Measurements from ENCODE around the gene FASTKD1. TPM values are rescaled to one million over a fixed set of nuclear protein-coding genes. Genes with fewer than 3 reads are reported as not detected.

Gene FASTKD1
- total and polyA plus RNA-seq, 2 donors (not counting 1 experiment from before 2014, with no cell fraction given) = 8.5 to 31.0 TPM

DNA sequence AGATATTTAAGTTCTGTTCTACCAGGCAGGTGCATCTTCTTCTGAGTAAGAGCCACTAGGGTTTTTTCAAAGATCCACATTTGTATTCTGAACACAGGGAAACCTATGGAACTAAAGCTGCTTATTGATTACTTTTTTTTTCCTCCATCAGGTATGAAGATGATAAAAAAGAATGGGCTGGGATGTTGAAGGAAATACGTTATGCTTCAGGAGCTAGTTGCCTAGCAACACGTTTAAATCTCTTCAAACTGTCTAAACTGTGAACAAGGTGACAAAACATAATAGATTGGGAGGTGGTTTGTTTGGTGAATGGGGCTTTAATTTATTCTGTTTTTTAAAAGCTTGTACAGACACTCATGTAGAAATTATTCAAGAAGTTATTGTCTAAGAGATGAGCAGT lies 48.2 kb downstream of the FASTKD1 start:
- no peak overlapping the region for H3K4me3 ChIP-seq (ENCODE audit: control extremely low read depth in 1 of 5, extremely low read depth in 1 of 5, insufficient read depth in 1 of 5, low read depth in 2 of 5, low read length in 4 of 5)
- H3K4me2 ChIP-seq (replicated peaks; ENCODE audit: low read depth, low read length, poor library complexity, severe bottlenecking) = no peak overlapping the region
- Mint-ChIP-seq H3K27me3 (no peaks in the 10 kb centered on the region), H3K4me1 (no peaks in the 10 kb centered on the region), H3K4me3 (no peak overlapping the region), H3K27ac (no peak overlapping the region), H3K9me3 (ENCODE audit: insufficient read depth) (no peaks in the 10 kb centered on the region)
- H3K9me3 ChIP-seq (ENCODE audit: control extremely low read depth in 1 of 3, control insufficient read depth in 2 of 3, insufficient read depth in 1 of 3, low read length in 2 of 3) = no peaks in the 10 kb centered on the region
- TF ChIP-seq, protein P1, sequence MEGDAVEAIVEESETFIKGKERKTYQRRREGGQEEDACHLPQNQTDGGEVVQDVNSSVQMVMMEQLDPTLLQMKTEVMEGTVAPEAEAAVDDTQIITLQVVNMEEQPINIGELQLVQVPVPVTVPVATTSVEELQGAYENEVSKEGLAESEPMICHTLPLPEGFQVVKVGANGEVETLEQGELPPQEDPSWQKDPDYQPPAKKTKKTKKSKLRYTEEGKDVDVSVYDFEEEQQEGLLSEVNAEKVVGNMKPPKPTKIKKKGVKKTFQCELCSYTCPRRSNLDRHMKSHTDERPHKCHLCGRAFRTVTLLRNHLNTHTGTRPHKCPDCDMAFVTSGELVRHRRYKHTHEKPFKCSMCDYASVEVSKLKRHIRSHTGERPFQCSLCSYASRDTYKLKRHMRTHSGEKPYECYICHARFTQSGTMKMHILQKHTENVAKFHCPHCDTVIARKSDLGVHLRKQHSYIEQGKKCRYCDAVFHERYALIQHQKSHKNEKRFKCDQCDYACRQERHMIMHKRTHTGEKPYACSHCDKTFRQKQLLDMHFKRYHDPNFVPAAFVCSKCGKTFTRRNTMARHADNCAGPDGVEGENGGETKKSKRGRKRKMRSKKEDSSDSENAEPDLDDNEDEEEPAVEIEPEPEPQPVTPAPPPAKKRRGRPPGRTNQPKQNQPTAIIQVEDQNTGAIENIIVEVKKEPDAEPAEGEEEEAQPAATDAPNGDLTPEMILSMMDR (IDR thresholded peaks at IDR 0.05) = no peak
- TF ChIP-seq EZH2 (IDR thresholded peaks at IDR 0.05; ENCODE audit: borderline replicate concordance, insufficient read depth, low read depth, low read length, poor library complexity, severe bottlenecking) = no peak
- H3K27ac ChIP-seq (ENCODE audit: low read length in 2 of 2) = no peak overlapping the region
- no peaks in the 10 kb centered on the region for H3K4me1 ChIP-seq (ENCODE audit: control insufficient read depth in 2 of 2, insufficient read depth in 2 of 2, low read length in 2 of 2)
- WGBS (ENCODE audit: insufficient coverage) = no CpG with 5 or more reads among the region's 2 CpGs
- intact Hi-C loops (cut with micrococcal nuclease) = no loop called here
- no peaks in the 10 kb centered on the region for H4K20me1 ChIP-seq (ENCODE audit: control insufficient read depth, insufficient read depth, low read length, poor library complexity, severe bottlenecking)
- no peaks in the 10 kb centered on the region for H3K79me2 ChIP-seq (ENCODE audit: control insufficient read depth, insufficient read depth, low read length)
- H2AFZ ChIP-seq (ENCODE audit: insufficient read depth, low read depth, low read length, poor library complexity, severe bottlenecking) = no peak overlapping the region
- no peaks in the 10 kb centered on the region for H3K27me3 ChIP-seq (replicated peaks in 1 of 4; ENCODE audit: control extremely low read depth in 1 of 4, control insufficient read depth in 3 of 4, insufficient read depth in 4 of 4, low read length in 3 of 4)
- DNase-seq = no peak
- POLR2A ChIA-PET = no interaction called here
- H3K36me3 ChIP-seq (replicated peaks in 1 of 2; ENCODE audit: control extremely low read depth in 1 of 2, control insufficient read depth in 1 of 2, extremely low read depth in 1 of 2, insufficient read depth in 2 of 2, low read length in 1 of 2) = peaks cover 0 to 1% of the 10 kb centered on the region in 2 experiments
- no peak for ATAC-seq (ENCODE audit: low read depth)
- CTCF ChIA-PET = interaction anchor here (1.0 kb wide), 1 partner anchor 274 kb away, joined by 3 read pairs; the partner anchor contains the start of gene SSB
- no peak overlapping the region for H3K9ac ChIP-seq (ENCODE audit: low read length)

DNA sequence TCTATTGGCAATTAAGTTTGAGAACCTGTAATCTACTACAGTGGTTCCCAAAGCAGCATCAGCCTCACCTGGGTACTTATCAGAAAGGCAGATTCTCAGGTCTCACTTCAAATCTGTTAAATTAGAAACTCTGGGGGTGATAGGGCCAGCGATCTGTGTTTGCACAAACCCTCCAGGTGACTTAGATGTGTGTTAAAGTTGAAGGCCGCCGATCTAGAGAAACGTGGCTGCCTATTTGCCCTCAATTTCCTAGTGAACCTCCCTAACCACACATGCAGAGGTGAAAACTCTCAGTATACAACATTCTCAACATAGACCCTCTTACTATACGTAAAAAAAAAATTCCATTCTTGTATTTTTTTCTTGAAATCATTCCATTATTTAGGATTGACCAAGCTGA lies 50.0 kb downstream of the FASTKD1 start:
- Histone ChIP-seq H4K20me1 (ENCODE audit: control insufficient read depth, insufficient read depth, low read length, poor library complexity, severe bottlenecking) (no peaks in the 10 kb centered on the region), H3K4me1 (ENCODE audit: control insufficient read depth in 2 of 2, insufficient read depth in 2 of 2, low read length in 2 of 2) (no peaks in the 10 kb centered on the region), H3K27me3 (replicated peaks in 1 of 4; ENCODE audit: control extremely low read depth in 1 of 4, control insufficient read depth in 3 of 4, insufficient read depth in 4 of 4, low read length in 3 of 4) (no peaks in the 10 kb centered on the region), H3K9me3 (ENCODE audit: control extremely low read depth in 1 of 3, control insufficient read depth in 2 of 3, insufficient read depth in 1 of 3, low read length in 2 of 3) (no peaks in the 10 kb centered on the region), H3K4me2 (replicated peaks; ENCODE audit: low read depth, low read length, poor library complexity, severe bottlenecking) (no peak overlapping the region), H3K9ac (ENCODE audit: low read length) (no peak overlapping the region), H3K4me3 (ENCODE audit: control extremely low read depth in 1 of 5, extremely low read depth in 1 of 5, insufficient read depth in 1 of 5, low read depth in 2 of 5, low read length in 4 of 5) (no peak overlapping the region), H3K36me3 (replicated peaks in 1 of 2; ENCODE audit: control extremely low read depth in 1 of 2, control insufficient read depth in 1 of 2, extremely low read depth in 1 of 2, insufficient read depth in 2 of 2, low read length in 1 of 2) (no peaks in the 10 kb centered on the region), H3K27ac (ENCODE audit: low read length in 2 of 2) (no peak overlapping the region), H2AFZ (ENCODE audit: insufficient read depth, low read depth, low read length, poor library complexity, severe bottlenecking) (no peak overlapping the region), H3K79me2 (ENCODE audit: control insufficient read depth, insufficient read depth, low read length) (no peaks in the 10 kb centered on the region)
- WGBS (ENCODE audit: insufficient coverage) = no CpG with 5 or more reads among the region's 5 CpGs
- Mint-ChIP-seq H3K4me3 (no peak overlapping the region), H3K4me1 (no peaks in the 10 kb centered on the region), H3K27ac (no peak overlapping the region), H3K9me3 (ENCODE audit: insufficient read depth) (no peaks in the 10 kb centered on the region), H3K27me3 (no peaks in the 10 kb centered on the region)
- CTCF ChIA-PET = no interaction called here
- TF ChIP-seq, protein P1 (IDR thresholded peaks at IDR 0.05) = no peak
- TF ChIP-seq EZH2 (IDR thresholded peaks at IDR 0.05; ENCODE audit: borderline replicate concordance, insufficient read depth, low read depth, low read length, poor library complexity, severe bottlenecking) = no peak
- POLR2A ChIA-PET = no interaction called here
- DNase-seq = no peak
- no peak for ATAC-seq (ENCODE audit: low read depth)
- intact Hi-C loops (cut with micrococcal nuclease) = no loop called here

Measured in B cell (primary cell).